Measurements from ENCODE around the gene SSTR5.
"Not testable (repeated sequence)": the region's sequence is repeated elsewhere in the genome, so short reads cannot be mapped to it uniquely, and the experiment has no call there.

SSTR5 gene

GRCh38 chr16:1072526-1073261 lies at the start of gene SSTR5:
SSTR5 (plus strand) TSS chr16:1072747; CDS start chr16:1078869, 6,122 bp downstream.
- DNase-seq: no peak

- no peak for DNase-seq
Observed at GRCh38 chr16:1024138-1024537, 48.4 kb upstream of the SSTR5 start.

GRCh38 chr16:1025183-1025809 lies 47.3 kb upstream of the SSTR5 start:
- not testable (repeated sequence) for DNase-seq

- DNase-seq: no peak
Observed at GRCh38 chr16:1026057-1026783, 46.3 kb upstream of the SSTR5 start.

- DNase-seq: no peak
Observed at GRCh38 chr16:1026784-1027500, 45.6 kb upstream of the SSTR5 start.

- DNase-seq: no peak
Observed at GRCh38 chr16:1027501-1027815, 45.1 kb upstream of the SSTR5 start.

GRCh38 chr16:1028056-1028455 lies 44.5 kb upstream of the SSTR5 start:
- no peak for DNase-seq

- no peak for DNase-seq
Observed at GRCh38 chr16:1028524-1029258, 43.9 kb upstream of the SSTR5 start.

GRCh38 chr16:1029259-1029545 lies 43.3 kb upstream of the SSTR5 start:
- DNase-seq: no peak

- no peak for DNase-seq
Observed at GRCh38 chr16:1030473-1030901, 42.1 kb upstream of the SSTR5 start.

- DNase-seq: no peak
Observed at GRCh38 chr16:1031666-1032065, 40.9 kb upstream of the SSTR5 start.

- no peak for DNase-seq
Observed at GRCh38 chr16:1032607-1033006, 39.9 kb upstream of the SSTR5 start.

- no peak for DNase-seq
Observed at GRCh38 chr16:1033128-1033679, 39.3 kb upstream of the SSTR5 start.

- DNase-seq: no peak
Observed at GRCh38 chr16:1034230-1035065, 38.1 kb upstream of the SSTR5 start.

- DNase-seq: no peak
Observed at GRCh38 chr16:1035066-1035415, 37.5 kb upstream of the SSTR5 start.

GRCh38 chr16:1036166-1036565 lies 36.4 kb upstream of the SSTR5 start:
- no peak for DNase-seq

- DNase-seq: no peak
Observed at GRCh38 chr16:1036726-1037393, 35.7 kb upstream of the SSTR5 start.

GRCh38 chr16:1037394-1038257 lies 34.9 kb upstream of the SSTR5 start:
- DNase-seq: no peak

GRCh38 chr16:1038932-1039331 lies 33.6 kb upstream of the SSTR5 start:
- DNase-seq: no peak

GRCh38 chr16:1039762-1040161 lies 32.8 kb upstream of the SSTR5 start:
- DNase-seq: no peak
